ENCODE results near the gene HSPA12B. TPM values are rescaled to one million over a fixed set of nuclear protein-coding genes. Genes with fewer than 3 reads are reported as not detected.

Gene HSPA12B
- total RNA-seq, 2 experiments from 2014 or later: 0.08 TPM; not detected in 1

- ChIA-PET CTCF (interaction anchor here (1.6 to 3.0 kb wide), 3 partner anchors 19 to 59 kb away, joined by 4 to 33 read pairs (median 16); partner anchors contain the start of gene AP5S1), POLR2A (interaction anchor here (1.0 to 1.3 kb wide), 4 partner anchors 8 to 198 kb away, joined by 3 read pairs; partner anchors contain the start of genes CENPB and SPEF1)
- peaks cover 33% of the 10 kb centered on the region for H3K4me1 Mint-ChIP-seq
- no peaks in the 10 kb centered on the region for H3K9me3 Mint-ChIP-seq
- H3K27ac Mint-ChIP-seq: peak overlapping the region; percentile 96
- DNase-seq: no peak
- no peaks in the 10 kb centered on the region for H3K27me3 Mint-ChIP-seq
- peaks cover 45% of the 10 kb centered on the region for H3K36me3 Mint-ChIP-seq (ENCODE audit: low read depth)
- peak overlapping the region; percentile 91 for H3K4me3 Mint-ChIP-seq
Measured at GRCh38 chr20:3794701-3795420, 62.4 kb downstream of the HSPA12B start.

DNA sequence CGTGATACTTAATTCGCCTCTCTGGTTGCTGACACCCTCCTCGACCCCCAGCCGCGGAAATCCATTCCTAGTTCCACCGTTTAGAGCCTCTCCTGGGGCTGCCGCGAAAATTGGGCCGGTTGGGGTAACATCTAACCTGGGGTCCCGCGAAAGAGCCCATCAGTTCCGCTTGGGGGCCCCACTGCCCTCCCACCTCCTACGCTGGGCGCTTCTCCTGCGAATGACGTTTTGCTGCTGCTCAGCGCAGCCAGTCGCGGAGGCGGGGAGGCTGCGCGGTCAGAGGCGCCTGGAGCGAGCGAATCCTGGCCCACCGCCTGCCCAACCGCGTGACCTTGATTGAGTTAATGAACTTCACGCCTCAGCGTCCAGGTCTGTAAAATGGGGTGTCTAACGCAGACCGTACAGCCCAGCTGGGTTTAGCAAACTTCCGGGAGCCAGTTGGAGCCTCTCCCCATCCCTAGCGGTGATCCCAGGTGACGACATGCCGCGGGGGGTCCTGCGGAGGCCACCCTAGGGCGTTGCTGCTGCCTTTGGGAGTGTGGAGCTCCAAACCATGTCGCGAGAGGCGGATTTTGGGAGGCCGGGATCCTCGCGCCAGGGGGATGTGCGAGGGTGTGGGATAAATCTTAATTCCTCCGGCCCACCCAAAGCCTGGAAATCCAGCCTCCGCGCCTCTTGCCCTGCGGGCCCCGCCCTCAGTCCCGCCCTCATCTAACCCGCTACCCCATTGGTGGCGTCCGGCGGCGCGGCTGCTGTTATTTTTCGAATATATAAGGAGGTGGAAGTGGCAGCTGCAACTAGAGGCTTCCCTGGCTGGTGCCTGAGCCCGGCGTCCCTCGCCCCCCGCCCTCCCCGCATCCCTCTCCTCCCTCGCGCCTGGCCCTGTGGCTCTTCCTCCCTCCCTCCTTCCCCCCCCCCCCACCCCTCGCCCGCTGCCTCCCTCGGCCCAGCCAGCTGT is 63.3 kb downstream of the HSPA12B start, which contains the start of gene CDC25B:
TSS of gene CDC25B (plus strand) at position 800 of the 958 bp plus-strand sequence. CDS start 222 bp downstream, outside the sequence.
- Mint-ChIP-seq H3K4me1 (peaks cover 41% of the 10 kb centered on the region), H3K27ac (peak within 1 kb of the TSS; percentile 96), H3K36me3 (ENCODE audit: low read depth) (peaks cover 55% of the 10 kb centered on the region), H3K27me3 (no peaks in the 10 kb centered on the region), H3K4me3 (peak within 1 kb of the TSS; percentile 91), H3K9me3 (no peaks in the 10 kb centered on the region)
- ChIA-PET CTCF (interaction anchor here (1.2 to 3.0 kb wide), 5 partner anchors 15 to 59 kb away, joined by 4 to 33 read pairs (median 5); partner anchors contain the start of gene AP5S1), POLR2A (interaction anchor here (0.7 to 1.4 kb wide), 9 partner anchors 9 to 197 kb away, joined by 3 to 19 read pairs (median 3); partner anchors contain the start of genes ADISSP, CENPB and SPEF1)
- peak; percentile 95 for DNase-seq

- no peak for DNase-seq
- POLR2A ChIA-PET: interaction anchor here (0.7 to 1.4 kb wide), 6 partner anchors 8 to 48 kb away, joined by 3 to 19 read pairs (median 4); partner anchors contain the start of genes ADISSP and CENPB
- Mint-ChIP-seq H3K27ac (peak overlapping the region; percentile 91), H3K4me3 (peak overlapping the region; percentile 91), H3K27me3 (no peaks in the 10 kb centered on the region), H3K4me1 (peaks cover 50% of the 10 kb centered on the region), H3K9me3 (no peaks in the 10 kb centered on the region), H3K36me3 (ENCODE audit: low read depth) (peaks cover 63% of the 10 kb centered on the region)
- CTCF ChIA-PET: interaction anchor here (1.2 to 3.0 kb wide), 5 partner anchors 14 to 58 kb away, joined by 4 to 33 read pairs (median 5); partner anchors contain the start of gene AP5S1
Measured at GRCh38 chr20:3796477-3797225, 64.2 kb downstream of the HSPA12B start.

GRCh38 chr20:3797226-3797545 is 64.7 kb downstream of the HSPA12B start:
- POLR2A ChIA-PET: no interaction called here
- peak overlapping the region; percentile 91 for H3K27ac Mint-ChIP-seq
- peaks cover 69% of the 10 kb centered on the region for H3K36me3 Mint-ChIP-seq (ENCODE audit: low read depth)
- peak overlapping the region; percentile 91 for H3K4me3 Mint-ChIP-seq
- H3K4me1 Mint-ChIP-seq: peaks cover 54% of the 10 kb centered on the region
- no peaks in the 10 kb centered on the region for H3K27me3 Mint-ChIP-seq
- no peaks in the 10 kb centered on the region for H3K9me3 Mint-ChIP-seq
- CTCF ChIA-PET: interaction anchor here (3.0 kb wide), 1 partner anchor 22 kb away, joined by 33 read pairs; the partner anchor contains the start of gene AP5S1
- no peak for DNase-seq

- Mint-ChIP-seq H3K4me3 (peak overlapping the region; percentile 91), H3K36me3 (ENCODE audit: low read depth) (peaks cover 75% of the 10 kb centered on the region), H3K9me3 (no peaks in the 10 kb centered on the region), H3K27ac (peak overlapping the region; percentile 91), H3K27me3 (no peaks in the 10 kb centered on the region), H3K4me1 (peaks cover 60% of the 10 kb centered on the region)
- ChIA-PET CTCF (interaction anchor here (3.0 to 5.1 kb wide), 2 partner anchors 22 kb away, joined by 30 to 33 read pairs; partner anchors contain the start of gene AP5S1), POLR2A (interaction anchor here (2.4 kb wide), 1 partner anchor 11 kb away, joined by 9 read pairs; the partner anchor contains the start of gene CENPB)
- DNase-seq: peak; percentile 80
Measured at GRCh38 chr20:3797592-3798372, 65.3 kb downstream of the HSPA12B start.

- H3K9me3 Mint-ChIP-seq: no peaks in the 10 kb centered on the region
- DNase-seq: no peak
- H3K27me3 Mint-ChIP-seq: no peaks in the 10 kb centered on the region
- peak overlapping the region; percentile 91 for H3K27ac Mint-ChIP-seq
- CTCF ChIA-PET: interaction anchor here (5.1 kb wide), 1 partner anchor 22 kb away, joined by 30 read pairs; the partner anchor contains the start of gene AP5S1
- POLR2A ChIA-PET: interaction anchor here (2.4 kb wide), 1 partner anchor 12 kb away, joined by 9 read pairs; the partner anchor contains the start of gene CENPB
- H3K36me3 Mint-ChIP-seq (ENCODE audit: low read depth): peaks cover 80% of the 10 kb centered on the region
- H3K4me1 Mint-ChIP-seq: peaks cover 66% of the 10 kb centered on the region
- peak overlapping the region; percentile 91 for H3K4me3 Mint-ChIP-seq
Measured at GRCh38 chr20:3798373-3798768, 65.9 kb downstream of the HSPA12B start.

- DNase-seq: no peak
- CTCF ChIA-PET: interaction anchor here (0.6 to 5.1 kb wide), 3 partner anchors 10 to 49 kb away, joined by 3 to 30 read pairs (median 6); partner anchors contain the start of gene AP5S1
- Mint-ChIP-seq H3K27ac (peak overlapping the region; percentile 91), H3K27me3 (no peaks in the 10 kb centered on the region), H3K9me3 (no peaks in the 10 kb centered on the region), H3K4me3 (peak overlapping the region; percentile 91), H3K4me1 (peaks cover 71% of the 10 kb centered on the region), H3K36me3 (ENCODE audit: low read depth) (peaks cover 86% of the 10 kb centered on the region)
- POLR2A ChIA-PET: interaction anchor here (2.4 kb wide), 1 partner anchor 12 kb away, joined by 9 read pairs; the partner anchor contains the start of gene CENPB
Measured at GRCh38 chr20:3798908-3799248, 66.4 kb downstream of the HSPA12B start.

DNA sequence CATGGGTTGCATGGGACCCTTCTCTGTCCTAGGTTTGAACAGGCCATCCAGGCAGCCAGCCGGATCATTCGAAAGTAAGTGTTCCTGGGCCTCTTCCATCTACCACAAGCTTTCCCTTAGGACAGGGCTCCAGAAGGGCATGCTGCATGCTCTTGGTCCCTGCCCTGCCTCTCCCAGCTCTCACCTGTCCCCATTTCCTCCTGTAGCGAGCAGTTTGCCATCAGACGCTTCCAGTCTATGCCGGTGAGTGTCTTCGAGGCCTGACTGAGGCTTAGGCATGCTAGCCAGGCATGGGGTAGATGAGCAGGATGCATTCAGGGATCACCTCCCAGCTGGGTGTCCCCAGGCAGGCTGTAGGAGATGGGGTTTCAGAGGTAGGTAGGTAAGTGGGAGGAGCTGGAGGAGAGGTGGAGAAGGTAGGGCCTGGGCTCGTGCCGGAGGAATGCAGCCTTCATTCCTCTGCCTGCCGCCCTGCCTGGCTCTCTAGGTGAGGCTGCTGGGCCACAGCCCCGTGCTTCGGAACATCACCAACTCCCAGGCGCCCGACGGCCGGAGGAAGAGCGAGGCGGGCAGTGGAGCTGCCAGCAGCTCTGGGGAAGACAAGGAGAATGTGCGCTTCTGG is 67.9 kb downstream of the HSPA12B start:
- POLR2A ChIA-PET: interaction anchor here (1.8 to 2.4 kb wide), 2 partner anchors 13 to 14 kb away, joined by 6 to 9 read pairs; partner anchors contain the start of gene CENPB
- peaks cover 91% of the 10 kb centered on the region for H3K36me3 Mint-ChIP-seq (ENCODE audit: low read depth)
- H3K27ac Mint-ChIP-seq: peak overlapping the region; percentile 91
- H3K4me3 Mint-ChIP-seq: peak overlapping the region; percentile 91
- CTCF ChIA-PET: interaction anchor here (0.6 to 5.1 kb wide), 4 partner anchors 11 to 32 kb away, joined by 3 to 30 read pairs (median 6); partner anchors contain the start of gene AP5S1
- no peaks in the 10 kb centered on the region for H3K9me3 Mint-ChIP-seq
- no peaks in the 10 kb centered on the region for H3K27me3 Mint-ChIP-seq
- DNase-seq: no peak
- peaks cover 72% of the 10 kb centered on the region for H3K4me1 Mint-ChIP-seq

GRCh38 chr20:3800878-3801260 is 68.4 kb downstream of the HSPA12B start:
- H3K27me3 Mint-ChIP-seq: no peaks in the 10 kb centered on the region
- peaks cover 74% of the 10 kb centered on the region for H3K4me1 Mint-ChIP-seq
- CTCF ChIA-PET: interaction anchor here (1.5 to 5.1 kb wide), 2 partner anchors 10 to 19 kb away, joined by 8 to 30 read pairs; partner anchors contain the start of gene AP5S1
- H3K9me3 Mint-ChIP-seq: no peaks in the 10 kb centered on the region
- H3K36me3 Mint-ChIP-seq (ENCODE audit: low read depth): peaks cover 92% of the 10 kb centered on the region
- H3K27ac Mint-ChIP-seq: peak overlapping the region; percentile 70
- POLR2A ChIA-PET: interaction anchor here (1.8 kb wide), 1 partner anchor 14 kb away, joined by 6 read pairs; the partner anchor contains the start of gene CENPB
- no peak overlapping the region for H3K4me3 Mint-ChIP-seq
- DNase-seq: no peak

DNA sequence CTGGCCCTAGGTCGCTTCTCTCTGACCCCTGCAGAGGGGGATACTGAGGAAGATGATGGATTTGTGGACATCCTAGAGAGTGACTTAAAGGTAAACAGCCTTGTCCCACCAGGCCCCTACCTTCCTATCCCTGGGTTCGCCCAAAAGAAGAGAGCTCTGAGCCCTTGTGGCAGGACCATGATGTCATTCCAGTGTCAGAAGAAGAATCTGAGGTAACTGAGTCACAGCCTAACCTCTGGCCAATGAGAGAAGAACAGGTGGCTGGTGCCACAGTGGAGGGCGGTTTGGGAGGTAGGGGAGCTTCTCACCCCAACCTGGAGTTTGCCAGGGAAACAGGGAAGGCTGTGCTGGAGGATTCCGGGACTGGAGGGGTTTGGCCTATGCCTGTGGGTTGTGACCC is 68.8 kb downstream of the HSPA12B start:
- peaks cover 77% of the 10 kb centered on the region for H3K4me1 Mint-ChIP-seq
- H3K27me3 Mint-ChIP-seq: no peaks in the 10 kb centered on the region
- POLR2A ChIA-PET: interaction anchor here (1.8 kb wide), 1 partner anchor 14 kb away, joined by 6 read pairs; the partner anchor contains the start of gene CENPB
- no peaks in the 10 kb centered on the region for H3K9me3 Mint-ChIP-seq
- no peak overlapping the region for H3K4me3 Mint-ChIP-seq
- no peak for DNase-seq
- H3K27ac Mint-ChIP-seq: peak overlapping the region; percentile 70
- peaks cover 97% of the 10 kb centered on the region for H3K36me3 Mint-ChIP-seq (ENCODE audit: low read depth)
- CTCF ChIA-PET: interaction anchor here (5.1 kb wide), 1 partner anchor 19 kb away, joined by 30 read pairs; the partner anchor contains the start of gene AP5S1

Data from activated CD4-positive, alpha-beta memory T cell treated with anti-CD3 and anti-CD28 coated beads, Interleukin-2, amount 10 ng/mL, durations not matched to agents 7 days and 5 days (primary cell).